T1000 (cell line): ENCODE data around the gene DCUN1D3.

Source experiments
- DNase-seq: peaks from one replicate; lab custom pipeline; 2025; ENCODE audit warnings: mixed read lengths; lab: John Stamatoyannopoulos, UW

DCUN1D3 gene

DNA sequence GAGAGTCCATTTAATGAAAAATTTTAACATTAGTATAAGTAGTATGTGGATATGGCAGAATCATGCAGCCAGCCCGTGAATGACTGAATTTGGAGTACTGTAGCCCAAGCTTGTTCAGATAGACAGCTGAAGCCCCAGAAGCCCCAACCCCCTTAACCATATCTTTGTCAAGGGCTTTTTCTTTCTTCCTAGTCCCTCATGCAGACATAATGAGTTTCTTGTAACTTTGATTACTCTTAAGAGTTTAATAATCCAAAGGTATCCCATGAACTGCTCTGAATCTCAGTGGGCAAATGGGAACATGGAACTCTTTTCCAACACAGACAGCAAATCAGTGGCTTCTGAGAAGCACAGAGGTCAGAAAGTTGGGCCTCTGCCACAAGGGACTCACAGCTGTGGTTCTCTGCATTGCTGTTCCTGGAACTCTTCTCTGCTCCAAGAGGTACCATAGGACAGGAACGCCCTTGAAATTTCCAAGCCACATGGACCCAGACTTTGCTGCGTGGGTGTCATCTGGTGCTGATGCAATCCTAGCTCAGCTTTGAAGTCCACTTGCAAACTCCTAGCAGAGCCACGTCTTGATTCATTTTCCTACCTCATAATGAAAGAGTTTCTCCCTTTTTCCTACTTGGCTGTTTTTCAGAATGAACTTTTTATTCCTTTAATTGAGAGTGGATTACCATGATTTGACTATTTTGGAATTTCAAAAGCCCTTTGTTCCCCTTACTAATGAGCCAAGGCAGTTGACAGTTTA is 18.5 kb upstream of the DCUN1D3 start:
- no peak for DNase-seq

DNA sequence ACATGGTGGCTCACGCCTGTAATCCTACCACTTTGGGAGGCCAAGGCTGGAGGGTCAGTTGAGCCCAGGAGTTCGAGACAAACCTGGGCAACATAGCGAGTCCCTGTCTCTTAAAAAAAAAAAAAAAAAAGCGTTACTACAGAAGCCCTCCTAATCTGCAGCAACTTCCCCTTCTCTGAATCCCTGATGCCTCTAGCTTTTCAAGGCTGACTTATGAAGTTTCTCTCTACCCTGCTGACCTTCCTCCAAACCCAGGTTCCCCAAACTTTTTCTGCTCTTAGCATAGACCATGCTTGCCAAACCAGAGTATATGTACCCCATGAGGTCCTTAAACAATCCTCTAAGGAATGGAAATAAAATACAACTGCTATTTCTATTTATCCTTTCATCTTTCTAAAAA is 16.8 kb upstream of the DCUN1D3 start:
- no peak for DNase-seq

DNA sequence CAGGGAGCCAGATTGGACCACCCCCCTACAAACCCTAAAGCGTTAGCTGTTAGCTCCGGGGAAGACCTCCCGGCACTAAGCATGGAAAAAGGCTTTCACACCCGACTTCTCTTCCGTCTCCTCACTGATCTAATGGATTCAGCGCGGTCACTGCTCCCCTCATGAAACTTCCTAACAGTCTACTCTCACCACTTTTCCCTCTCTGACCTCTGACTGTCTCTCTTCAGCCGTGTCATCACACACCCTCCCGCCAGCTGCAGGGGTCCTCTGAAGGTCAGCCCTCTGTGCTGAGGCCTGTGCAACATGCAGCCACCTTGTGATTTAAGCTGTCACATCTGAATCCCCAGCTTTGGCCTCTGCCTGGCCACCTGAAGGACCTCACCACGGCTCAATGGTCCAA is 16.1 kb upstream of the DCUN1D3 start:
- no peak for DNase-seq

DNA sequence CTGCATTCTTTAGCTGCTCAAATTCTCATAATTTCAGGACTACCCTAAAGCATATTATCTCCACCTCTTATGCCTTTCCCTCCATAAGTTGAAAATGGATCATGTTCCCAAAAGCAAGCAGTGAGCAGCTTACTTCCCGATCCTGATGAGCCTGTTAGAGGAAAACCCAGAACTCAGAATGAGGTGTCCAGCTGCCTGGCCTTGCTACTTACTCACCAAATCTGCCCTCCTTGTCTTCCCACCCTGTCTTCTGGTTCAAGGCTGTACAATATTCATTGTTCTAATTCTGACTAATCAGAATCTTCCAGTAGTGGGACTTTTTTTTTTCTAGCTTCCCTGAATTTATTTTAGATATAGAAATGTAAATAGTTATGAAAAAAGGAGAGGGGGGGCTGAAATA is 11.2 kb upstream of the DCUN1D3 start:
- DNase-seq, result no peak

DNA sequence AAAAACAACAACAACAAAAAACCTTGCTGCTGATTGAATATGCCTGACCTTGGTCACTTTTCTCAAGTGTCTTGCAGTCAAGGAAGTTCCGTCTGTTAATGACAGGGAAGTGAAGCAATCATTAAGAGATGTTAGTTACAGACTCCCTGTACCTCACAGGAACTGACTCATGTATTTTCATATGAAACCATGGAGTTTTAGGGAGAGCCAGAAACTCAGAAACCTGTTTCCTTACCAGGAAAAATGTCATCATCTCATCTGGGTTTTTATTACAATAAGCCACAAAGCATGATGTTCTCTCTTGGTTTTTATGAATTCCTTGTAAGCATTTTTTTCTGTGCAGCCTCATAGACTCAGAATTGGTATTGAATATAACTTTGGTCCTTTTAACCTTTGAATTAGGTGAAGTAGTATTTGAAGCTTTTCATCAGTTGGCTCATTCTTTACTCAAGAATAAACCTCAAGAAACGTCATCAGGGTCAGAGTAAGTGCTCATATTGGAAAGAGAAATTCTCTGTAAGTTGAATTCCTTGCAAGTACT is 10.7 kb upstream of the DCUN1D3 start:
- DNase-seq, result no peak

DNA sequence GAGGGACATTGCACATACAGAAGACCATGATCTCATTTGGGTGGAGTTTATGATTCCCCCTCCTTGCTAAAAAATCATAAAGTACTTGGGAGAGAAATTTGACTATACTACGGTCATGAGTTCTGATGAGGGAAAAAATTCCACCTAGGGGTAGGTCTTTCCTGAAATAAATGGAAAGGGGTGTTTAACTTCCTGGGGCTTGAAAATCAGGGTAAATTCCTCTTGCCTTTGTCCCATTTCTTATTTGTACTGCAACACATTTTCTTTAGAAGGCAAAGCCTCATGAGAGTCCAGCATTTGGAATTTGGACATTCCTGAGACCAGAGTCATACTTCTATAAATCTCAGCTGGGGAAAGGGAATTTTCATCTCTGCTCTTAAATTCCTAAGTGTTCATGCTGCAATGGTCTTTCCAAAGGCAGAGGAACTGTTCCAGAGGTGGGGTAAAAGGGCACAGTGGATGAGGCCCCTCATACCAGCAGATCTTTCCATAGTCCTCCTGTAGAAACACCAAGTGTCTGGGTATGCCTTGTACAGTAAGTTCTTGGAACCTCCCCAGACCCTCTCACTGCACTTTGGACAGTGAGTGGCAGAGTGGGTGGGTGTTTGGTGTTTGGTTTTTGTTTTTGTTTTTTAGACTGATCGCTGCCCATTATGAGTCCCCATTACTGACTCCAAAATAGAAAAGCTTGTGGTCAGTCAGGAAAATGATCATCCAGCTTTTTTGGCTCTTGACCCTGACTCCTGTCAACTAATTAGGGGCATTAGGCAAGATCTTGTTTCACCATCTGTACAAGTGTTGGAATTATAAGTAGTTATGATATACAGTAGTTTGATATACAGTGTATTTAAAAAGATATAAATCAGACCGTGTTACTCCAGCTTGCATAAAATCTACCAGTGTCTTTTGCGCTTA is 6.4 kb upstream of the DCUN1D3 start:
- DNase-seq, result peak; percentile 22

DNA sequence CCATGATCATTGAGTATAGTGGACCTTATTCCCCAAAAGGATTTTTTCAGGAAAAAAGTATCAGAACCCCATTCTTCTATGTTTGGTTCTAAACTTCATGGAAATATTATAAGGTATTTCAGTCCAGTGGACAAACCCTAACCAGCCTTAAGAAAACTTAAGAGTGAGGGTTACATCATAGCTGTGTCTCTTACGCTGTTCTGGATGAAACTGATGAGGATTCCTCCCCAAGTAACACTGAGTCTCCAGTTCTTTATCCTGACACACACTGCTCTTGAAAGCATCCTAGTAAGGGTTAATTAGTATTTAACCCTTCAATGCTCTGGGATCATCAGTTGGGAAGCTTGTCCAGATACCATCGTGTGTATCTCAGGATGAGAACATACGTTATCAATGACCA is 5.4 kb upstream of the DCUN1D3 start:
- no peak for DNase-seq

DNA sequence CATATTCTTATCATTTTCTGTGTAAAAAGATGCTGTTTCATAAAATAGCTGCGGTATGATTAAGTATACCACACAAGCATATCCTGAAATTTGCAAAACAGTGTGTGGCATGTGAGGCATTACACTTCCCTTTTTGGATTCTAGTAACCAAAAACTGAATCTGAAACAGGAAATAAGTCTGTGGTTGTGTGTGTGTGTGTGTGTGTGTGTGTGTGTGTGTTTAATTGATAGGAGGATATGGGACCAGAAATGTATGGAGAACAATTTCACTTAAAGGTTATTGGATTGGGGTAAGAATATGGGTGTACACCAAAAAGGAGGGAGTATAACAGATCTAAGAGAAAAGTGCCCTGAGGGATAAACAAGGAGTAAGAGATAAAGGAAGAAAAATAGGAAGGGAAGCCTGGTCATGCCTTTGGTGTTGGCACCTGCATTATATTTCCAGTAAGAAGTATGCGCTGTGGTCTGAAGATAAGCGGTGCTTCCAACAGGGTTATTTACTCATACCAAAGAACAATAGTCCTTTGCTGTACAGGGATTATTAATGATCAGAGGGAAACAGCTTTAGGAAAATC is 4.4 kb upstream of the DCUN1D3 start:
- no peak for DNase-seq

DNA sequence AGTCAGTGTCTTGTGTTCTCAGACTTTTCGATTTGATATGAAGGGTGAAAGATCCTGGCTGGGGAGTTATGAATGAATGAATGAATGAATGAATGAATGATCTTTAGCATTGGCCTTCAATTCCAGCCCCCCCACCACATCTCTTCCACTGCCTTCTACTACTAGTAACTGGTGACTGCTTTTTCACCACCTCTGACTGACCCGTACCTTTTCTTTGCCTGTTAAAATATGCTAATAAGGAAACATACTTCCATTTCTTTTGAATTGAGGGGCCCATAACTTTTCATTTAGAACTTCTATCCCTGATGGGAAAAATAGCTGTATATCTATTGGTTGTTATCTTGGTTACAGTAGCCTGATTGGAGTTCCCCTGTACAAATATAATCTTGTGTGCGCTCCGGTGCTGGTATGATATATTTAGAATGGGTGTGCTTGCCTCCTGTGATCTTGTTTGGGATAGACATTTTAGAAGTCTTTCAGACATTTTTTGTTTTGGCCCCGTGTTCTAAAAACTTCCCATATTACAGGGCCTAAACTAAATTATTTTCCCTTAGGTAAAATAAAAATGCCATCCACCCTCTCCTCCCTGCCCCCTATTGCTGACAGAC is 3.8 kb upstream of the DCUN1D3 start:
- DNase-seq, result no peak

DNA sequence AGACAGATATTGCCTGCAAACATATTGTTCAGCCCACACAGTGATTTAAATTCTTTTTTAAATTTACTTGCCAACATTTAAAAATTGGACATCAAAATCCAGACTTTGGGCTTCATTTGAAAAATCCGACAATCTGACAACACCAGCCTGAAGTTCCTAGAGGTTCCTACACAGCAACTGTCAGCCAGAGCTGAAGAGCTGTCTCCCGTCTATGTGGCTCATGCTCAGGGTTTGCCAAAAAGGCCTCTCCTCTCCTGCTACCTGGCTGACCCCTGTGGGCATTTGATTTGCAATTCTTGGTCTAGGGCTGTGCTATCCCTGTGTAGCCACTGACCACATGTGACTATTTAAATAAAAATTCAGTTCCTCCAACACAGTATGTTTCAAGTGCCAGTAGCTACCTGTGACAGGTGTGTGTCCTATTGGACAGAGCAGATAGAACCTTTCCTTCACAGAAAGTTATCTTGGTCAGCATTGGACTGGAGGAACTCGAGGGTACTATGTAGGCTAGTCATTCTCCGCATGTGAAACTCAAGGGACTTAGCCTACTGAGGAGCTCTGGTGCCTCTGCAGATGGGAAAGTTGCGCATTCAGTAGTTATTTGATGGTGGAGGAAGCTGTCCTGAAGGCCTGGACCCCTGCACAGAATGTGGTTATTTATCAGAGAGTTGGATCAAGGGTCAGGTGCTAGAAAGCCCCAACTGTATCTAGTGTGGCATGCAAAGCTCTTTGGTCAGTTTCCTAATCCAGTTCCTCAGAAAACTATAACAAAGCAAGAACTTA is 3.1 kb upstream of the DCUN1D3 start:
- no peak for DNase-seq

DNA sequence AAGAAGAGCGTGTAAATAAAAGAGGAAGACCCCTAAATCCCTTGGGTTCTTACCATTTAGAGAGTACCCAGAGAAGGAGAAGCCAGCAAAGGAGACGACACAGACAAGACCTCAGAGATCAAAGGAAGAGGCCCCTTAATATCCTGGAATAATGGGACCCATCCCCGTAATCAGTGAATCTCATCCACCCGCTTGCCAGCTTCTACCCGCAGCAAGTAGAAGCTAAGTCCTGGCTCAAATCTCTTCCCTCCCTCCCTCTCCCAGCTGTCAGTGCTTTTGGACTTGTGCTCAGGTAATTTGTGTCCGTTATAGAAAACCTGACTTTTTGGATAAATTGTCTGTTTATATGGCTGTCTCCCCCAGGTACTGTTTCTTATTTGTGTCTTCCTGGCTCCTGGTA is 2.3 kb upstream of the DCUN1D3 start:
- DNase-seq, result no peak

DNA sequence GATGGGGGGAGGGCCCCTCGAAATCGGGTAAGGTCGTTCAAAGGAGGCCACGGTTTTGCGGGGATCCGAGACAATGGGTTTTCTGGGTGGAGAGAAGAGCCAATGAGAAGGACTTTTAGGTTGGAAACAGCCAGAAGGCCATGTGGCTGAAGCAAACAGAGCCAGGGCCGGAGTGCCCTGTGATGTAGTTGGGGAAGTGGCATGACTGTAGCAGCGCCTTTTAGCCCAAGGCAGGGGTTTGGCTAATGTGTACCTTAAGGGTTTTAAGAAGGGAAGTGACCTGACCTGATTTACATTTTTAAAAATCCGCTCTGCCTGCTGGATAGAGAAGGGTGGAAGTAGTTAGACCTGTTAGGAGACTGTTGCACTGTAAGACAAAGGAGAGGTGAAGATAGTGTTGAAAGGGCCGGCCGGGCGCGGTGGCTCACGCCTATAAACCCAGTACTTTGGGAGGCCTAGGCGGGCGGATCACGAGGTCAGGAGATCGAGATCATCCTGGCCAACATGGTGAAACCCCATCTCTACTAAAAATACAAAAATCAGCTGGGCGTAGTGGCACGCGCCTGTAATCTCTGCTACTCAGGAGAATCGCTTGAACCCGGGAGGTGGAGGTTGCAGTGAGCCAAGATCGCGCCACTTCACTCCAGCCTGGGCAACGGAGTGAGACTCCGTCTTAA is 1.4 kb upstream of the DCUN1D3 start:
- DNase-seq, result no peak

DNA sequence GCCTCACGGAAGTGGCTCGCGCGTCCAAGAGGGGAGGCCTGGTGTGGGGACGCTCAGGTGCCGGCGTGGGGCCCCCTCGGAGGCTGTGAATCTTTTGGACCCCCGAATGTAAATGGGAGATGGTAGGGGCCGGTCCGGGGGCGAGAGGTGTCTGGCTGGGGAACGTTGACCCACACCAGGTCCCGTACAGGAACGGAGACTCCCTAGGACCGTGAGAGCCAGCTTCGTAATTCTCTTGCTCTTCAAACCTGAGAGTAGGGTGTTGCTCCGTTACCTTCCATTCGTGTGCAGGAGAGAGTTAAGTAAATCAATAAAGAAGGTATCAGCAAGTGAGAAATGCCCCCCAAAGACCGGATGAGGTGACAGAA is 894 bp upstream of the DCUN1D3 start:
- DNase-seq, result no peak

DNA sequence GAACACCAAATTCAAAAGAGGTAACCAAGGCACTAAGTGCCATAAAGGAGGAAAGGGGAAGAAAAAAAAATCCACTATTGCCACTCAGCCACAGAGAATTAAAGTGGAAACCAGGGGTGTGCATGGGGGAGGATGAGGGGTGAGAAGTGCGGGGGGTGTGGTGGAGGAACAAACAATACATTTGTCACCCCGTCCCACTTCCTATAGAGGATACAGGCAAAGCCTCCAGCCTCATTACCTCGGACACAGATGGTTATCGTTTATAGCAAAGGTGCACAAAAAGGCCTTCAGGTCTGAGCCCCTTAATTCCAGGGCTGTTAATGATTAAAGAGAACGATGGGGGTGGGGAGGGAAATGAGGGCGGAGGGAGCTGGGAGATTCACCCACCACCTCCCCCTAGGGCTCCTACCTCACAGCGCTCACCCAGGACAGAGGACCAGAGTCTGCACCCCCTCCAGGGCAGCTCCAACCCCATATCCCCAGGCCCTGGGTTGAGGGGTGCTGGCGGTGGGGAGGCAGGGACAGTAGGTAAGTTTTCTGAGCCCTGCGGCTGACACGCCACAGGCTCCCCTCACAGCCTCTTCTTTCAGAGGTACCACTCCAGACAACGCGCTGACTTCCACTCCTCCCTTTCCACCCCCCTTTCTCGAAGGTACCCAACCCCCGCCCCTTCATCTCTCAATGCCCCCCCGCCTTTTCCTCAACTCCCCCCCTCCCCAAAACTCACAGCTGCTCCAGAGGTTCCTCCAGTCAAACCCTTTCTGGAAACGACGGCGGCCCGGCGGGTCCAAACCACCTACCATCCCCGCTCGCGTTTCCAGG is 470 bp downstream of the DCUN1D3 start:
- no peak for DNase-seq

DNA sequence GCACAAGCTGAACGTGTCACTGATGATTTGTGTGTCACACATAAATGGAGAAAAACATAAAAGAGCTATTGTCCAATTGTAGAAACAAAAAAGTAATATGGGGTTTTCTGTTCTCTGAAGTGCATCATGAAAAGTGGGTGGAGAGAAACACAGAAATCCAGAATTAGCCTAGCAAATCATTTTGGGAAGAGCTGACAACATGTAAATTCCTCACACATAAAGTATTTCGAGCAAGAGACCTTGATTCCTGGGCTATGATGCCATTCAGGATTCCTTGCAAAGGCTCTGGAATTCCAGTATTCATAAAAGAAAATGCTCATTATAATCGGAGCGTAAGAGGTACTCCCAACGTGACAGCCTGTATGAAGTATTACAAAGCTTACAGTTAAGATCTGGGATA is 1.1 kb downstream of the DCUN1D3 start:
- DNase-seq, result no peak

DNA sequence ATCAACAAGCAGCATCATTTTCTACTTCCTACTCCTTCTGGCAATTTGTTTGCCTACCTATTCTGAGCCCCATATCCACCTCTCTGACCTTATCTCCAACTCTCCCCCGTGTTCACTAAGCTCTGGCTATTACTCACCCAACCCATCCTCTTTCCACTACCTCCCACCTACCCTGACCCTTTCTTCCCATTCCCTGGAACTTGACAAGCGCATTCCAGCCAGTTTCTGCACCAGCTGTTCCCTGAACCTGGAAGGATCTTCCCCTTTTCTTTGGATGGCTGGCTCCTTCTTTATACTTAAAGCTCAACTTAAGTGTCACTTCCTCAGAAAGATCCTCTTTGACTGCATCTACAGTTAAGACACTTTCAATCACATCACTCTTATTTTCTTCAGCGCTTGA is 2.2 kb downstream of the DCUN1D3 start:
- no peak for DNase-seq

DNA sequence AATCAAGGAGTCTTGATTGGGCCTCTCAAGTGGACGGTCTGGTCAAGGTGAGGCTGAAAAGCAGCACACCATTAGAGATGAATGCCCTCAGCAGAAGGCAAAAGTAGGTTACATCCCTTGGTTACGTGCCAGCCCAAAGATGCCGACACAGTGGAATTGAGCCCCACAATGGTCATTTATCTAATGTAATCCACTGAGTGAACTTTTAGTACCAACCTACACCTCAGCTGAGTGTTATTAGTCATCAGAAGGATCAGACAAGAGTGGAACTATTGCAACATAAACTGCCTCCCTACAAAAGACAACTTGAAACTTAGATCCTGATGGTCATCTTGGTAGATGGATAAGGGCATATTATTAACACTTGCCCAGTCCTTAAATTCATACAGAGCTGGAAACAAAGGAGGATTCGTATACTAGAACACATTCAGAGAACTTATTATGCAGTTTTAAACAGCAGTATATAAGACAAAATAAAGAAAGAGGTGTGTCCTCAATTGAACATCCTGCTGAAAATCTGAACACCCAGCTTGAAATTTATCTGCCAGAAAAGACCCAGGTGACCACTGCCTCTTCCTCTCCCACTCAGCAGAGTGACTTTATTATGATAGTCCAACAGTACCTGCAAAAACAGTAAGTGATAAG is 2.8 kb downstream of the DCUN1D3 start:
- no peak for DNase-seq

DNA sequence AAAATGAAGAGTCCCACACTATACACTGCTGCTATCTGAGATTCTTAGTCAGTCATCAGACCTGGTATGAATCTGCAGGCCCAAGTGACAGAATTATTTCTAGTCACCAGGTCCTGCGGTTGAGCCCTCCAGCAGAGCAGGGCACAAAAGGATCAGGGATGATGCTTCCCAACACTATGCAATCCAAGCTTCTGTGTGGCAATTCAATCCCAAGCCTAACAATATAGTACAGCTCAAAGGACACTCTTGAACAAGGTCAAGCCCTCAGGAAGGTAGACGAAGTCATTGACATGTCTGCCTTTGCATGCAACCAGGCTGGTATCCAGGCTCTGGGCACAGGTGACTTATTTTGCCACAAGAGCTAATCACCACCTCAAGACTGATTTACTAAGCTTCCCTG is 5.8 kb downstream of the DCUN1D3 start:
- DNase-seq, result no peak

DNA sequence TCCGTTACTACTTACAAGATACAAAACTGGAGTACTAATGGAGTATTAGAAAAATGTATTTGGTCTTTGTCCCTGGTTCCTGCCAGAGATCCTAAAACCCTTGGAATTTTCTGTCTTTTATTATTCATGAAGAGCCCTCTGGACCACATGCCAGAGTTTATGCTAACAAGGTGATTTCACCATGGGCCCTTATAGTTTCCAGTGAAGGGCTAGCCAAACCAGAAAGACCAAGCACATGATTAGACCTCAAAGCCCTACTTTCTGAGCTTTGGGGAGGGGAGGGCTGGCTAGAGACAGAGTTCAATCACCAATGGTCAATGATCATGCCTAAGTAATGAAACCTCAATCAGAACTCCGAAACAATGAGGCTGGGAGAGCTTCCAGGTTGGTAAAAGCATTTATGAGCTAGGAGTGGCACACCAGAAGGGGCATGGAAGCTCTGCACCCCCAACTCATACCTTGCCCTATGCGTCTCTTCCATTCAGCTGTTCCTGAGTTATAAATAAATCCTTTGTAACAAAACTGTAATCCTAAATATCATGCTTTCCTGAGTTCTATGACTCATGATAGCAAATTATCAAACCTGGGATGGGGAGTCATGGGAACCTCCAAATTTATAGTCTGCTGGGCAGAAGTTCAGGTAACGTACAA is 10.4 kb downstream of the DCUN1D3 start:
- no peak for DNase-seq
